Uterus (tissue), 4 donors: Measurements from ENCODE around the gene HIVEP2. TPM values are rescaled to one million over a fixed set of nuclear protein-coding genes. Genes with fewer than 3 reads are reported as not detected.

Experiments used
- DNase-seq, 2 donors: peaks; one replicate each; pipeline ENCODE4 v3.0.0-alpha.2; 2019 to 2020
- H3K27ac ChIP-seq, 2 donors: fragments of 200-600 bp; sonication (generic); 1 replicate in 1 of 2; 2 replicates in 1 of 2; pipeline ENCODE4 v1.5.1; 2016 to 2018
- H3K27me3 ChIP-seq, 2 donors: fragments of 200-600 bp; sonication (generic); one replicate each; pipeline ENCODE4 v1.5.1; 2018 to 2019; ENCODE audit warnings: control low read depth in 1 of 2
- H3K36me3 ChIP-seq, 2 donors: fragments of 200-600 bp; sonication (generic); one replicate each; pipeline ENCODE4 v1.5.1; 2019; ENCODE audit warnings: control low read depth in 1 of 2
- H3K4me1 ChIP-seq, 2 donors: fragments of 200-600 bp; sonication (generic); one replicate each; pipeline ENCODE4 v1.5.1; 2018 to 2019; ENCODE audit warnings: control low read depth in 1 of 2
- H3K4me3 ChIP-seq, 2 donors: fragments of 200-600 bp; sonication (generic); 1 replicate in 1 of 2; 2 replicates in 1 of 2; pipeline ENCODE4 v1.5.1; 2018 to 2019; ENCODE audit warnings: mild to moderate bottlenecking in 1 of 2
- H3K9me3 ChIP-seq, 2 donors: fragments of 200-600 bp; sonication (generic); one replicate each; pipeline ENCODE4 v1.5.1; 2019; ENCODE audit warnings: control low read depth in 1 of 2
- POLR2A ChIP-seq, 2 donors: fragments of 450-650 bp; IDR thresholded peaks; one replicate each; pipeline ENCODE4 v1.6.1; 2016; ENCODE audit warnings: antibody characterized with exemption in 2 of 2, mild to moderate bottlenecking in 1 of 2, moderate library complexity in 1 of 2
- intact Hi-C: fragments of 100-400 bp; cut with DNase I; formaldehyde crosslinking; loops from one replicate; pipeline ENCODE4 v1.15.1; 2023; ENCODE audit warnings: low total_unique reads
- total RNA-seq, 4 donors: library from RNA; depleted of rRNA in 3 of 4; stranded (reverse); fragments of >200 nt in 3 of 4; gene quantifications; one replicate each; pipeline versions ENCODE4 v1.1.0 to v1.2.4, GENCODE V29; 2014 to 2023
- TF ChIP-seq, protein P1 (sequence below), 4 experiments: fragments of 200-600 bp in 2 of 4; fragments of 450-650 bp in 2 of 4; sonication (generic) in 2 of 4; IDR thresholded peaks; one replicate each; pipeline ENCODE4 v1.5.1; 2016 to 2019; ENCODE audit warnings: antibody characterized with exemption in 4 of 4, mild to moderate bottlenecking in 2 of 4, moderate library complexity in 1 of 4
- donor health status: DM: yes; HTN: yes; CAD: no.

HIVEP2 gene
- total RNA-seq, 4 donors from 2014 or later: 11.0 to 24.7 (median 19.8) TPM

- TF ChIP-seq, protein P1, sequence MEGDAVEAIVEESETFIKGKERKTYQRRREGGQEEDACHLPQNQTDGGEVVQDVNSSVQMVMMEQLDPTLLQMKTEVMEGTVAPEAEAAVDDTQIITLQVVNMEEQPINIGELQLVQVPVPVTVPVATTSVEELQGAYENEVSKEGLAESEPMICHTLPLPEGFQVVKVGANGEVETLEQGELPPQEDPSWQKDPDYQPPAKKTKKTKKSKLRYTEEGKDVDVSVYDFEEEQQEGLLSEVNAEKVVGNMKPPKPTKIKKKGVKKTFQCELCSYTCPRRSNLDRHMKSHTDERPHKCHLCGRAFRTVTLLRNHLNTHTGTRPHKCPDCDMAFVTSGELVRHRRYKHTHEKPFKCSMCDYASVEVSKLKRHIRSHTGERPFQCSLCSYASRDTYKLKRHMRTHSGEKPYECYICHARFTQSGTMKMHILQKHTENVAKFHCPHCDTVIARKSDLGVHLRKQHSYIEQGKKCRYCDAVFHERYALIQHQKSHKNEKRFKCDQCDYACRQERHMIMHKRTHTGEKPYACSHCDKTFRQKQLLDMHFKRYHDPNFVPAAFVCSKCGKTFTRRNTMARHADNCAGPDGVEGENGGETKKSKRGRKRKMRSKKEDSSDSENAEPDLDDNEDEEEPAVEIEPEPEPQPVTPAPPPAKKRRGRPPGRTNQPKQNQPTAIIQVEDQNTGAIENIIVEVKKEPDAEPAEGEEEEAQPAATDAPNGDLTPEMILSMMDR (IDR thresholded peaks at IDR 0.05): no peak
- no peak for TF ChIP-seq POLR2A (IDR thresholded peaks at IDR 0.05)
- H3K36me3 ChIP-seq: no peaks in the 10 kb centered on the region
- H3K9me3 ChIP-seq: no peaks in the 10 kb centered on the region
- intact Hi-C loops: no loop called here
- no peak for DNase-seq
- H3K4me3 ChIP-seq: no peak overlapping the region
- H3K4me1 ChIP-seq: no peaks in the 10 kb centered on the region
- H3K27ac ChIP-seq: no peak overlapping the region
- no peaks in the 10 kb centered on the region for H3K27me3 ChIP-seq
Measured at GRCh38 chr6:142881290-142881689, 63.7 kb downstream of the HIVEP2 start.

GRCh38 chr6:142880201-142880600 lies 64.8 kb downstream of the HIVEP2 start:
- Histone ChIP-seq H3K27ac (no peak overlapping the region), H3K9me3 (no peaks in the 10 kb centered on the region), H3K36me3 (no peaks in the 10 kb centered on the region), H3K27me3 (no peaks in the 10 kb centered on the region), H3K4me3 (no peak overlapping the region), H3K4me1 (no peaks in the 10 kb centered on the region)
- no peak for DNase-seq
- no peak for TF ChIP-seq POLR2A (IDR thresholded peaks at IDR 0.05)
- TF ChIP-seq, protein P1 (IDR thresholded peaks at IDR 0.05): no peak
- intact Hi-C loops: no loop called here

DNA sequence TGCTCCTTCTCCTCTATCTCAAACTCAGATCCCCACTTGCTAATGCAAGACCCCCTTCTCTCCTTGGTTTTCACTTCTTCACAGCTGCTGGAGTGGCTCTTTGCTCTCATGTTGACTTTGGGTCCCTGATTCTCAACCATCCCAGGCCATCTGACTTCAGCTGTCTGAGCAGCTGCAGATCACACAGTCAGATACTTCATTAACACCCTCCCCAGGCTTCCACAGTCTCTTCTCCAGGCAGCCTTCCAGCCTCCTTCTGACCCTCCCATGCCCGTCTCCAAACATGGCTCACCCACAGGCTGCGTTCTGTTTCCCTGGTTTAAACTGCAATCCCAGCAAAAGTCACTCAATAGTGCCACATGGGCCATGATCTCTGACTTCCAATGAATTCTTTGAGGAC lies 65.4 kb downstream of the HIVEP2 start:
- H3K4me1 ChIP-seq: no peaks in the 10 kb centered on the region
- TF ChIP-seq, protein P1 (IDR thresholded peaks at IDR 0.05): no peak
- TF ChIP-seq POLR2A (IDR thresholded peaks at IDR 0.05): no peak
- H3K27ac ChIP-seq: no peak overlapping the region
- H3K36me3 ChIP-seq: no peaks in the 10 kb centered on the region
- DNase-seq: no peak
- H3K4me3 ChIP-seq: no peak overlapping the region
- H3K27me3 ChIP-seq: no peaks in the 10 kb centered on the region
- intact Hi-C loops: no loop called here
- H3K9me3 ChIP-seq: no peaks in the 10 kb centered on the region

- Histone ChIP-seq H3K4me3 (no peak overlapping the region), H3K27ac (no peak overlapping the region), H3K4me1 (no peaks in the 10 kb centered on the region), H3K36me3 (no peaks in the 10 kb centered on the region), H3K27me3 (no peaks in the 10 kb centered on the region), H3K9me3 (no peaks in the 10 kb centered on the region)
- no peak for DNase-seq
- no peak for TF ChIP-seq POLR2A (IDR thresholded peaks at IDR 0.05)
- TF ChIP-seq, protein P1 (IDR thresholded peaks at IDR 0.05): no peak
- intact Hi-C loops: no loop called here
Measured at GRCh38 chr6:142879076-142879475, 65.9 kb downstream of the HIVEP2 start.

DNA sequence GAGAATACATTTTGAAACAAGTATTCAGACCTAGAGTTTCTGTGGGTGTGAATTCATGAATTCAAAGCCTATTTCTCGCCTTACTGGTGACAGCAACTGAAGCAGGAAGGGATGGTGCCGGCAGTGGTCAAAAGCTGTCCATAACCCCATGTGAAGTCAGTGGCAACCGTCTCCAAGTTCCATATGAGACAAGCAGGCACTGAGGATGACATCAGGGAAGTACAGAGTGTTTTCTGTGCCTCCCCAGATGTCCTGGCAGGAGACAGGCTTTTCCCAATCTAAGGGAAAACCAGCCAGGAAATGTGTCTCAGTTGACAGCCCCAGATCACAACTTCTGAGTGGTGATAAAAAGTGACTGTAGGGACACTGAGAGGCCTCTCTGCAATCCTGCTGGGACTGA lies 66.6 kb downstream of the HIVEP2 start:
- Histone ChIP-seq H3K27me3 (no peaks in the 10 kb centered on the region), H3K36me3 (no peaks in the 10 kb centered on the region), H3K4me3 (no peak overlapping the region), H3K4me1 (no peaks in the 10 kb centered on the region), H3K27ac (no peak overlapping the region), H3K9me3 (no peaks in the 10 kb centered on the region)
- intact Hi-C loops: no loop called here
- no peak for DNase-seq
- TF ChIP-seq POLR2A (IDR thresholded peaks at IDR 0.05): no peak

GRCh38 chr6:142874676-142875075 lies 70.3 kb downstream of the HIVEP2 start:
- no peak for DNase-seq
- TF ChIP-seq, protein P1 (IDR thresholded peaks at IDR 0.05): no peak
- no peak for TF ChIP-seq POLR2A (IDR thresholded peaks at IDR 0.05)
- intact Hi-C loops: no loop called here
- Histone ChIP-seq H3K27me3 (no peaks in the 10 kb centered on the region), H3K27ac (no peak overlapping the region), H3K4me3 (no peak overlapping the region), H3K4me1 (no peaks in the 10 kb centered on the region), H3K9me3 (no peaks in the 10 kb centered on the region), H3K36me3 (no peaks in the 10 kb centered on the region)
